HG03280 (cell line): Measurements from ENCODE around the gene TDRD1.

Experiments used
- ATAC-seq: cut with Tn5 transposase; IDR thresholded peaks from one replicate; pipeline ENCODE4 v1.9.1; 2021; ENCODE audit warnings: mild to moderate bottlenecking, moderate library complexity; ENCODE audit not compliant: unreplicated experiment

TDRD1 gene

GRCh38 chr10:114232561-114233176 is 53.5 kb downstream of the TDRD1 start:
- no peak for ATAC-seq

GRCh38 chr10:114233482-114233881 is 54.3 kb downstream of the TDRD1 start:
- no peak for ATAC-seq

GRCh38 chr10:114234132-114234531 is 55.0 kb downstream of the TDRD1 start:
- no peak for ATAC-seq

- ATAC-seq, result no peak
These were observed 60.2 kb downstream of the TDRD1 start, which contains the start of gene VWA2 for GRCh38 chr10:114239117-114239993. Gene VWA2, plus strand, starts transcription at chr10:114239254. Its CDS starts 9,460 bp downstream, at chr10:114248714.

- ATAC-seq, result no peak
These were observed 60.8 kb downstream of the TDRD1 start for GRCh38 chr10:114239994-114240345.

GRCh38 chr10:114242235-114242634 is 63.1 kb downstream of the TDRD1 start:
- ATAC-seq, result no peak

GRCh38 chr10:114243661-114244060 is 64.5 kb downstream of the TDRD1 start:
- no peak for ATAC-seq

- no peak for ATAC-seq
These were observed 65.0 kb downstream of the TDRD1 start for GRCh38 chr10:114244126-114244525.

GRCh38 chr10:114245121-114245791 is 66.1 kb downstream of the TDRD1 start:
- no peak for ATAC-seq

- no peak for ATAC-seq
These were observed 67.6 kb downstream of the TDRD1 start for GRCh38 chr10:114246679-114247305.

GRCh38 chr10:114250236-114250635 is 71.1 kb downstream of the TDRD1 start:
- no peak for ATAC-seq

- ATAC-seq, result no peak
These were observed 71.6 kb downstream of the TDRD1 start for GRCh38 chr10:114250716-114251115.

GRCh38 chr10:114252092-114252491 is 72.9 kb downstream of the TDRD1 start:
- ATAC-seq, result no peak

- ATAC-seq, result no peak
These were observed 73.7 kb downstream of the TDRD1 start for GRCh38 chr10:114252883-114253282.

GRCh38 chr10:114255227-114255626 is 76.1 kb downstream of the TDRD1 start:
- no peak for ATAC-seq

GRCh38 chr10:114256008-114256765 is 77.0 kb downstream of the TDRD1 start:
- ATAC-seq, result no peak

GRCh38 chr10:114256822-114257221 is 77.7 kb downstream of the TDRD1 start:
- no peak for ATAC-seq

GRCh38 chr10:114257498-114257897 is 78.3 kb downstream of the TDRD1 start:
- no peak for ATAC-seq

GRCh38 chr10:114258274-114258840 is 79.2 kb downstream of the TDRD1 start:
- ATAC-seq, result no peak

- ATAC-seq, result no peak
These were observed 80.7 kb downstream of the TDRD1 start for GRCh38 chr10:114259824-114260223.
